Upper lobe of left lung (tissue), 4 donors: ENCODE measurements around the gene FAM193B.

Experiments
- CTCF ChIP-seq, 6 experiments: fragments of 450-650 bp in 4 of 6; fragments of 200-600 bp in 2 of 6; sonication (generic) in 2 of 6; IDR thresholded peaks; one replicate each; pipeline ENCODE4 v1.5.1; 2016 to 2019; ENCODE audit warnings: antibody characterized with exemption in 6 of 6
- EP300 ChIP-seq, 4 donors: sonication (generic); formaldehyde crosslinking; IDR thresholded peaks; one replicate each; pipeline ENCODE4 v1.5.1; 2017; ENCODE audit warnings: antibody characterized with exemption in 4 of 4, control low read depth in 2 of 4
- POLR2A ChIP-seq, 4 donors: fragments of 450-650 bp; IDR thresholded peaks; one replicate each; pipeline ENCODE4 v1.5.1; 2016 to 2017; ENCODE audit warnings: antibody characterized with exemption in 4 of 4, mild to moderate bottlenecking in 2 of 4
- POLR2AphosphoS5 ChIP-seq, 2 donors: sonication (generic); formaldehyde crosslinking; IDR thresholded peaks; one replicate each; pipeline ENCODE4 v1.5.1; 2017; ENCODE audit warnings: antibody characterized with exemption in 2 of 2

DNA sequence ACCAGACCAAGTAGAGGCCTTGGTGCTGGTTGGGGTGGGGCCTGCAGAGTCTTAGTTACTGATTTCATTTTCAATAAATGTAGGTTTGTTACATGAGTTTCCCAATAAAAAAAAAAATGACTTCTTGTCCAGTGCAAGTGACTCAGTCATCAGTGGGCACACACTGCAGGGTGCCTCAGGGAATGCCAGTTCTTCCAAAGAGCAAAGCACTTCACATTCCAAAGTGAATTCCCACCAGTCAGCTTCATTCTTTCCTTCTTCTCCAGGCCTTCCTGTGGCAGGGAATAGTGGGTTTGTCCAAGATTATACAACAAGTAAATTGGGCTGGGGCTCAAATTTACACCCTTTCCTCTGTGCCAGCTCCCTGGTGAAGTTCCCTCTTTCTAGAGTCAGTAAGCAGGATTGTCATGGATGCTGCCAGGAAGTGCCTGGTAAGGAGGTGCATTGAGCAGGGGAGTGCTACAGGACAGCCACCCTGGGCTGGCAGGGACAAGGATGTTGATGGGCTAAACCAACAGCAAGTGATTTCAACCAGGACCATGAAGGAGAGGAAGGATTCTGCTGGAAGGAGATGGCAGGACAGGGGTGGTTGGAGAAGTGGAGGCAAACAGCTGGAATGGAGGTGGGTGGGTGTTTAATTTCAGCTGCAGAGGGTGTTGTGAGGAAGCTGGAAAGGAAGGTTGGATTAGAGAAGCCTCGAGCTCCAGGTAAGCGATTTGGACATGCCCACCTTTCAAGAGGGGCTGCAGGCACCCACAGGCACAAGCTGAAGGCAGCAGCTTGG lies 41.8 kb upstream of the FAM193B start:
- TF ChIP-seq CTCF (IDR thresholded peaks at IDR 0.05) (no peak), POLR2A (IDR thresholded peaks at IDR 0.05) (no peak), POLR2AphosphoS5 (IDR thresholded peaks at IDR 0.05) (no peak), EP300 (IDR thresholded peaks at IDR 0.05) (no peak)
